ENCODE results near the gene ITPR2. TPM values are rescaled to one million over a fixed set of nuclear protein-coding genes. Genes with fewer than 3 reads are reported as not detected.
"Not testable (repeated sequence)": the region's sequence is repeated elsewhere in the genome, so short reads cannot be mapped to it uniquely, and the experiment has no call there.

Gene ITPR2
- total and polyA plus RNA-seq, 4 donors = 30.9 to 133 (median 73.2) TPM

GRCh38 chr12:26839512-26839911 lies 6.5 kb upstream of the ITPR2 start:
- no CpG with 5 or more reads among the region's 3 CpGs for WGBS (ENCODE audit: insufficient coverage)
- no peak for DNase-seq (ENCODE audit: low read depth in 4 of 6, low spot score in 6 of 6)
- H3K4me1 ChIP-seq (ENCODE audit: control insufficient read depth, insufficient read depth, low read length) = no peaks in the 10 kb centered on the region

GRCh38 chr12:26838888-26839416 lies 6.0 kb upstream of the ITPR2 start:
- over 99% methylated on average over 24 of the region's 24 CpGs for WGBS (ENCODE audit: insufficient coverage)
- no peaks in the 10 kb centered on the region for H3K4me1 ChIP-seq (ENCODE audit: control insufficient read depth, insufficient read depth, low read length)
- no peak overlapping the region for H3K27ac ChIP-seq (ENCODE audit: low read depth, low read length)
- H3K4me3 ChIP-seq (ENCODE audit: low read depth, low read length) = no peak overlapping the region
- H3K9me3 ChIP-seq (ENCODE audit: control insufficient read depth, insufficient read depth, low read length) = no peaks in the 10 kb centered on the region
- no peaks in the 10 kb centered on the region for H3K27me3 ChIP-seq (ENCODE audit: control insufficient read depth, insufficient read depth, low read length)
- no peaks in the 10 kb centered on the region for H3K36me3 ChIP-seq (ENCODE audit: control insufficient read depth, insufficient read depth, low read length)
- no peak for DNase-seq (ENCODE audit: low read depth in 4 of 6, low spot score in 6 of 6)

More at GRCh38 chr12:26839512-26839911, 6.5 kb upstream of the ITPR2 start:
- no peaks in the 10 kb centered on the region for H3K27me3 ChIP-seq (ENCODE audit: control insufficient read depth, insufficient read depth, low read length)
- H3K9me3 ChIP-seq (ENCODE audit: control insufficient read depth, insufficient read depth, low read length) = no peaks in the 10 kb centered on the region
- H3K36me3 ChIP-seq (ENCODE audit: control insufficient read depth, insufficient read depth, low read length) = no peaks in the 10 kb centered on the region
- no peak overlapping the region for H3K4me3 ChIP-seq (ENCODE audit: low read depth, low read length)
- H3K27ac ChIP-seq (ENCODE audit: low read depth, low read length) = no peak overlapping the region

- no CpG with 5 or more reads among the region's 2 CpGs for WGBS (ENCODE audit: insufficient coverage)
- Histone ChIP-seq H3K27ac (ENCODE audit: low read depth, low read length) (no peak overlapping the region), H3K4me1 (ENCODE audit: control insufficient read depth, insufficient read depth, low read length) (peaks cover 5% of the 10 kb centered on the region), H3K27me3 (ENCODE audit: control insufficient read depth, insufficient read depth, low read length) (no peaks in the 10 kb centered on the region), H3K4me3 (ENCODE audit: low read depth, low read length) (no peak overlapping the region), H3K36me3 (ENCODE audit: control insufficient read depth, insufficient read depth, low read length) (no peaks in the 10 kb centered on the region), H3K9me3 (ENCODE audit: control insufficient read depth, insufficient read depth, low read length) (no peaks in the 10 kb centered on the region)
- no peak for DNase-seq (ENCODE audit: low read depth in 4 of 6, low spot score in 6 of 6)
Observed at GRCh38 chr12:26836201-26836600, 3.2 kb upstream of the ITPR2 start.

DNA sequence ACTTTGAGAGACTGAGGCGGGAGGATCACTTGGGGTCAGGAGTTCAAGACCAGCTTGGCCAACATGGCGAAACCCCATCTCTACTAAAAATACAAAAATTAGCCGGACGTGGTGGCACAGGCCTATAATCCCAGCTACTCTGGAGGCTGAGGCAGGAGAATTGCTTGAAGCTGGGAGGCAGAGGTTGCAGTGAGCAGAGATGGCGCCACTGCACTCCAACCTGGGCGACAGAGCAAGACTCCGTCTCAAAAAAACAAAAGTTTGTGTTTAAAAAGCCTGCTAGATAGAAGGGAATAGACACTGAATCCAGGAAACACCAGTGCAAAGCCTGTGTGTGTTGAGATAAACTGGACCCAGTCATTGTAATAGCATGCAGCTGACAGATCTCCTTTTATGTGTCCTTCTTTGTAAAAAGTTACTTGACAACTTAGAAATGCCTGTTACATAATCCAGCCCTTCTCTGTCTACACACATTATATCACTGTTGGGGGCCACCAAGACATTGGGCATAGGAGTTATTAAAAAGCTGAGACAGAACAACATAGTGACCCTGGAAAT lies 1.6 kb upstream of the ITPR2 start:
- not testable (repeated sequence) for H3K27me3 ChIP-seq (ENCODE audit: control insufficient read depth, insufficient read depth, low read length); H3K36me3 ChIP-seq (ENCODE audit: control insufficient read depth, insufficient read depth, low read length); H3K4me3 ChIP-seq (ENCODE audit: low read depth, low read length); H3K9me3 ChIP-seq (ENCODE audit: control insufficient read depth, insufficient read depth, low read length); H3K27ac ChIP-seq (ENCODE audit: low read depth, low read length); DNase-seq (ENCODE audit: low read depth in 4 of 6, low spot score in 6 of 6); H3K4me1 ChIP-seq (ENCODE audit: control insufficient read depth, insufficient read depth, low read length)
- WGBS (ENCODE audit: insufficient coverage) = 96% methylated on average over 3 of the region's 7 CpGs

GRCh38 chr12:26833743-26834490 lies 923 bp upstream of the ITPR2 start:
- 8% methylated on average over 24 of the region's 27 CpGs for WGBS (ENCODE audit: insufficient coverage)
- Histone ChIP-seq H3K36me3 (ENCODE audit: control insufficient read depth, insufficient read depth, low read length) (no peaks in the 10 kb centered on the region), H3K27me3 (ENCODE audit: control insufficient read depth, insufficient read depth, low read length) (no peaks in the 10 kb centered on the region), H3K9me3 (ENCODE audit: control insufficient read depth, insufficient read depth, low read length) (no peaks in the 10 kb centered on the region), H3K27ac (ENCODE audit: low read depth, low read length) (peak overlapping the region; percentile 8), H3K4me3 (ENCODE audit: low read depth, low read length) (peak overlapping the region; percentile 67), H3K4me1 (ENCODE audit: control insufficient read depth, insufficient read depth, low read length) (peaks cover 13% of the 10 kb centered on the region)
- DNase-seq (ENCODE audit: low read depth in 4 of 6, low spot score in 6 of 6) = peak in 1 of 6 donors; percentile 54

DNA sequence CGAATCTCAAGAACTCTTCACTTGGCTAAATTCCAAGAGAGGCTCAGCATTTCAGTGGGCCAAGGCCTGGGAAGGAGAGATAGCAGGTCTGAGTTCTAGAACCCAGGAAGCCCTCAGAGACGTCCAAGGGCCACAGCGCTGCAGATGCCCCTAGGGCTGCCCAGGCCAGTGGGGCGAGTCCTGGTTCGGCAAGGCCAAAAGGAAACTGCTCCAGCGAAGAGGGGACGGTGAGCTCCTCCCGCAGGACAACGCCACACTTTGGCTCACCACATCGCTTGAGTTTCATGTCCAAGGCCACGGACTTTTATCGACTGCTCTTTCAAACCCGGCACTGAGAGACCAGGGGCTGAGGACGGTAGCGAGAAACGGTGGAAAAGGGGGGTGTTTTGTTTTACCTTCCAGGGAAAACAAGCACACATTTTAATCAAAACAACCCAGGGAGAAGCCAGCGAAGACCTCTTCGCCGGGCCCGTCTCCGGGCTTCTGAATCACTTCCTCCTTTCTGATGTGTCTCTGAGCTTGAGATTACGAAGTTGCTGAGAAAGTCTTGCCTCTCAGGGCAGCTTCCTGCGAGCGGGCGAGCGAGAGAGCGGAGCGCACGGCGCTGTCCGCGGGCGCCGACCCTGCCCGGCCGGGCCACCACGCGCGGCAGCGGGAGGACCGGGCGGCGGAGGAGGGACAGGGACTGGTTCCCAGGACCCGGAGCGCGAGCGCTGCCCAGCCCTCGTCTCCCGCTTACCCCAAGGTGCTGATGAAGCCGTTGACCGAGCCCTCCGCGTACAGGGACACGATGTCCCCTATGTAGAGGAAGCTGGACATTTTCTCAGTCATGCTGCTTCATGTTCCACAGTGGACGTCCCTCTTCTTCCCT lies 808 bp downstream of the ITPR2 start:
- H3K36me3 ChIP-seq (ENCODE audit: control insufficient read depth, insufficient read depth, low read length) = no peaks in the 10 kb centered on the region
- H3K9me3 ChIP-seq (ENCODE audit: control insufficient read depth, insufficient read depth, low read length) = no peaks in the 10 kb centered on the region
- H3K4me1 ChIP-seq (ENCODE audit: control insufficient read depth, insufficient read depth, low read length) = peaks cover 13% of the 10 kb centered on the region
- WGBS (ENCODE audit: insufficient coverage) = 1% methylated on average over 47 of the region's 55 CpGs
- peak overlapping the region; percentile 90 for H3K4me3 ChIP-seq (ENCODE audit: low read depth, low read length)
- H3K27ac ChIP-seq (ENCODE audit: low read depth, low read length) = peak overlapping the region; percentile 87
- DNase-seq (ENCODE audit: low read depth in 4 of 6, low spot score in 6 of 6) = peak in 2 of 6 donors; percentile 63 to 79
- no peaks in the 10 kb centered on the region for H3K27me3 ChIP-seq (ENCODE audit: control insufficient read depth, insufficient read depth, low read length)

GRCh38 chr12:26830783-26831551 lies 2.0 kb downstream of the ITPR2 start:
- H3K27me3 ChIP-seq (ENCODE audit: control insufficient read depth, insufficient read depth, low read length) = no peaks in the 10 kb centered on the region
- no peaks in the 10 kb centered on the region for H3K9me3 ChIP-seq (ENCODE audit: control insufficient read depth, insufficient read depth, low read length)
- H3K4me3 ChIP-seq (ENCODE audit: low read depth, low read length) = peak overlapping the region; percentile 48
- peak overlapping the region; percentile 20 for H3K27ac ChIP-seq (ENCODE audit: low read depth, low read length)
- WGBS (ENCODE audit: insufficient coverage) = 35% methylated on average over 5 of the region's 13 CpGs
- no peaks in the 10 kb centered on the region for H3K36me3 ChIP-seq (ENCODE audit: control insufficient read depth, insufficient read depth, low read length)
- peaks cover 13% of the 10 kb centered on the region for H3K4me1 ChIP-seq (ENCODE audit: control insufficient read depth, insufficient read depth, low read length)
- DNase-seq (ENCODE audit: low read depth in 4 of 6, low spot score in 6 of 6) = peak in 1 of 6 donors; percentile 33

DNA sequence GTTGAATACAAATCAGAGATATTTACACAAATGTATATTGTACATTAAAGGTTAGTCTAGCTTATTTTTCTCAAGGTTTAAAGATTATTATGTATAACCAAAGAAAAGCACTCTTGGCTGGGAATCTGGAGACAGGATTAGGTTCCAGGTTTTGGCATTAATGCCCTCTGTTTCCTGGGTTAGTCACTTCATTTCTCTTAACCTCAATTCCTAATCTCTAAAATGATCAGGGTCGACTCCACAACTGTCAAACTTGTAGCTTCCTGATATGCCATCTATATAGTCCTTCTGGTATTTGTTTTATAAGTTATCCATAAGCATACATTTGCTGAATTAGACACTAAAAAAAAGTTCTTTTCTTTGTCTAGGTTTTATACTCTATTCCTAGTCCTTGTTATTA lies 2.6 kb downstream of the ITPR2 start:
- H3K4me3 ChIP-seq (ENCODE audit: low read depth, low read length) = peak overlapping the region; percentile 48
- H3K36me3 ChIP-seq (ENCODE audit: control insufficient read depth, insufficient read depth, low read length) = no peaks in the 10 kb centered on the region
- no peak for DNase-seq (ENCODE audit: low read depth in 4 of 6, low spot score in 6 of 6)
- H3K27me3 ChIP-seq (ENCODE audit: control insufficient read depth, insufficient read depth, low read length) = no peaks in the 10 kb centered on the region
- no peaks in the 10 kb centered on the region for H3K9me3 ChIP-seq (ENCODE audit: control insufficient read depth, insufficient read depth, low read length)
- H3K4me1 ChIP-seq (ENCODE audit: control insufficient read depth, insufficient read depth, low read length) = peaks cover 13% of the 10 kb centered on the region
- peak overlapping the region; percentile 20 for H3K27ac ChIP-seq (ENCODE audit: low read depth, low read length)
- WGBS (ENCODE audit: insufficient coverage) = no CpG with 5 or more reads among the region's 1 CpG
